H1 (cell line): ENCODE results near the gene RNF225.

Experiments used
- CTCF ChIP-seq, 3 experiments: IDR thresholded peaks; 1 replicate in 2 of 3; 2 replicates in 1 of 3; pipeline versions ENCODE4 v1.5.1 to v1.6.1; 2011; ENCODE audit warnings: low read length in 3 of 3, mild to moderate bottlenecking in 3 of 3, inconsistent platforms in 2 of 3, low read depth in 1 of 3, moderate library complexity in 1 of 3; ENCODE audit not compliant: insufficient read depth in 1 of 3; ENCODE audit errors: control extremely low read depth in 1 of 3
- EZH2 ChIP-seq: fragments of 200-600 bp; sonication (generic); IDR thresholded peaks from 2 replicates; pipeline ENCODE4 v1.7.1; 2012; ENCODE audit warnings: low read depth, mild to moderate bottlenecking, moderate library complexity, low read length, inconsistent platforms; ENCODE audit not compliant: severe bottlenecking

GRCh38 chr19:58406818-58407657, 11.6 kb downstream of the RNF225 start:
- no peak for TF ChIP-seq EZH2
- peak in 1 of 3 experiments; percentile 38; a peak in 2 of 4 replicates for TF ChIP-seq CTCF (IDR thresholded peaks at IDR 0.05; ENCODE audit: control extremely low read depth in 1 of 3, insufficient read depth in 1 of 3, low read depth in 1 of 3, low read length in 3 of 3)
